Cardiac fibroblast (primary cell): ENCODE results near the gene APOL3.

ENCODE experiments used
- DNase-seq, 2 donors: peaks; one replicate each; pipeline versions ENCODE4 v3.0.0 to v3.0.0-alpha.2; 2010; ENCODE audit warnings: low read depth in 2 of 2
- H3K4me3 ChIP-seq, 2 donors: replicated peaks in 1 of 2; 1 replicate in 1 of 2; 2 replicates in 1 of 2; pipeline ENCODE4 v1.5.1; 2011; ENCODE audit warnings: low read depth in 2 of 2, low read length in 2 of 2, mild to moderate bottlenecking in 2 of 2, moderate library complexity in 1 of 2
- CTCF ChIP-seq: IDR thresholded peaks from one replicate; pipeline ENCODE4 v1.5.1; 2011; ENCODE audit warnings: low read depth, mild to moderate bottlenecking, low read length, inconsistent platforms

The APOL3 gene

GRCh38 chr22:36182056-36182455, 21.5 kb upstream of the APOL3 start:
- TF ChIP-seq CTCF, result no peak
- H3K4me3 ChIP-seq, result no peak overlapping the region
- peak in 1 of 2 donors; percentile 36 for DNase-seq

- no peak overlapping the region for H3K4me3 ChIP-seq
- TF ChIP-seq CTCF, result no peak
- DNase-seq, result no peak
Measured at GRCh38 chr22:36180928-36181327, 20.4 kb upstream of the APOL3 start.

- peak; percentile 90 for TF ChIP-seq CTCF
- H3K4me3 ChIP-seq, result no peak overlapping the region
- peak; percentile 79 to 81 for DNase-seq
Measured at GRCh38 chr22:36180038-36180880, 19.7 kb upstream of the APOL3 start.

GRCh38 chr22:36177160-36177559, 16.6 kb upstream of the APOL3 start:
- no peak for TF ChIP-seq CTCF
- DNase-seq, result no peak

GRCh38 chr22:36175892-36176291, 15.3 kb upstream of the APOL3 start:
- TF ChIP-seq CTCF, result peak; percentile 31
- no peak overlapping the region for H3K4me3 ChIP-seq

More at GRCh38 chr22:36177160-36177559, 16.6 kb upstream of the APOL3 start:
- H3K4me3 ChIP-seq, result no peak overlapping the region

GRCh38 chr22:36171941-36172340, 11.4 kb upstream of the APOL3 start:
- no peak for DNase-seq
- H3K4me3 ChIP-seq, result no peak overlapping the region
- TF ChIP-seq CTCF, result no peak

More at GRCh38 chr22:36175892-36176291, 15.3 kb upstream of the APOL3 start:
- DNase-seq, result no peak
